Measurements from ENCODE around the gene SIGLEC11.

SIGLEC11 gene

GRCh38 chr19:49923055-49924003 is 37.6 kb downstream of the SIGLEC11 start:
- Histone ChIP-seq H3K27ac (ENCODE audit: low read depth, low read length) (no peak overlapping the region), H3K9me3 (ENCODE audit: insufficient read depth, low read depth, low read length) (no peaks in the 10 kb centered on the region), H3K36me3 (ENCODE audit: insufficient read depth, low read length) (peaks cover 77% of the 10 kb centered on the region), H3K9ac (ENCODE audit: low read depth, low read length) (peak overlapping the region; percentile 38; the same call in 1 of the 2 replicates), H3K27me3 (ENCODE audit: insufficient read depth, low read length) (no peaks in the 10 kb centered on the region), H3K4me3 (ENCODE audit: low read length) (no peak overlapping the region), H3K4me1 (ENCODE audit: insufficient read depth, low read length) (peaks cover 14% of the 10 kb centered on the region; the same call in 1 of the 2 replicates)
- WGBS: 94% methylated on average over 31 of the region's 31 CpGs

GRCh38 chr19:49921871-49922795 is 38.8 kb downstream of the SIGLEC11 start:
- H3K27me3 ChIP-seq (ENCODE audit: insufficient read depth, low read length): no peaks in the 10 kb centered on the region
- H3K9ac ChIP-seq (ENCODE audit: low read depth, low read length): peak overlapping the region; percentile 38; the same call in 1 of the 2 replicates
- H3K36me3 ChIP-seq (ENCODE audit: insufficient read depth, low read length): peaks cover 77% of the 10 kb centered on the region
- H3K27ac ChIP-seq (ENCODE audit: low read depth, low read length): no peak overlapping the region
- WGBS: 90% methylated on average over 21 of the region's 22 CpGs
- no peaks in the 10 kb centered on the region for H3K9me3 ChIP-seq (ENCODE audit: insufficient read depth, low read depth, low read length)
- H3K4me1 ChIP-seq (ENCODE audit: insufficient read depth, low read length): peaks cover 8% of the 10 kb centered on the region; the same call in 1 of the 2 replicates
- H3K4me3 ChIP-seq (ENCODE audit: low read length): no peak overlapping the region

GRCh38 chr19:49920624-49921363 is 40.2 kb downstream of the SIGLEC11 start:
- Histone ChIP-seq H3K27ac (ENCODE audit: low read depth, low read length) (no peak overlapping the region), H3K36me3 (ENCODE audit: insufficient read depth, low read length) (peaks cover 69% of the 10 kb centered on the region), H3K4me1 (ENCODE audit: insufficient read depth, low read length) (peaks cover 11% of the 10 kb centered on the region; the same call in 1 of the 2 replicates), H3K4me3 (ENCODE audit: low read length) (no peak overlapping the region), H3K9me3 (ENCODE audit: insufficient read depth, low read depth, low read length) (no peaks in the 10 kb centered on the region), H3K9ac (ENCODE audit: low read depth, low read length) (no peak overlapping the region), H3K27me3 (ENCODE audit: insufficient read depth, low read length) (no peaks in the 10 kb centered on the region)
- 96% methylated on average over 24 of the region's 24 CpGs for WGBS

GRCh38 chr19:49918089-49918488 is 42.9 kb downstream of the SIGLEC11 start:
- WGBS: 98% methylated on average over 8 of the region's 8 CpGs
- H3K36me3 ChIP-seq (ENCODE audit: insufficient read depth, low read length): peaks cover 66% of the 10 kb centered on the region

GRCh38 chr19:49916839-49917733 is 43.9 kb downstream of the SIGLEC11 start:
- no peaks in the 10 kb centered on the region for H3K27me3 ChIP-seq (ENCODE audit: insufficient read depth, low read length)
- H3K36me3 ChIP-seq (ENCODE audit: insufficient read depth, low read length): peaks cover 64% of the 10 kb centered on the region
- H3K9ac ChIP-seq (ENCODE audit: low read depth, low read length): no peak overlapping the region
- H3K4me3 ChIP-seq (ENCODE audit: low read length): no peak overlapping the region
- no peak overlapping the region for H3K27ac ChIP-seq (ENCODE audit: low read depth, low read length)
- H3K9me3 ChIP-seq (ENCODE audit: insufficient read depth, low read depth, low read length): no peaks in the 10 kb centered on the region
- WGBS: 85% methylated on average over 21 of the region's 21 CpGs
- peaks cover 7% of the 10 kb centered on the region; the same call in 1 of the 2 replicates for H3K4me1 ChIP-seq (ENCODE audit: insufficient read depth, low read length)

More at GRCh38 chr19:49918089-49918488, 42.9 kb downstream of the SIGLEC11 start:
- Histone ChIP-seq H3K4me1 (ENCODE audit: insufficient read depth, low read length) (peaks cover 11% of the 10 kb centered on the region; the same call in 1 of the 2 replicates), H3K27me3 (ENCODE audit: insufficient read depth, low read length) (no peaks in the 10 kb centered on the region), H3K9me3 (ENCODE audit: insufficient read depth, low read depth, low read length) (no peaks in the 10 kb centered on the region), H3K9ac (ENCODE audit: low read depth, low read length) (no peak overlapping the region), H3K4me3 (ENCODE audit: low read length) (no peak overlapping the region), H3K27ac (ENCODE audit: low read depth, low read length) (no peak overlapping the region)

- 97% methylated on average over 6 of the region's 6 CpGs for WGBS
- no peak overlapping the region for H3K9ac ChIP-seq (ENCODE audit: low read depth, low read length)
- H3K27me3 ChIP-seq (ENCODE audit: insufficient read depth, low read length): no peaks in the 10 kb centered on the region
- H3K36me3 ChIP-seq (ENCODE audit: insufficient read depth, low read length): peaks cover 66% of the 10 kb centered on the region
- H3K9me3 ChIP-seq (ENCODE audit: insufficient read depth, low read depth, low read length): no peaks in the 10 kb centered on the region
- no peak overlapping the region for H3K4me3 ChIP-seq (ENCODE audit: low read length)
- no peak overlapping the region for H3K27ac ChIP-seq (ENCODE audit: low read depth, low read length)
- H3K4me1 ChIP-seq (ENCODE audit: insufficient read depth, low read length): 0 out of 2 replicates have a peak, but pooled peaks cover 3% of the 10 kb centered on the region
Observed at GRCh38 chr19:49915271-49915670, 45.7 kb downstream of the SIGLEC11 start.

- 94% methylated on average over 10 of the region's 10 CpGs for WGBS
- H3K27ac ChIP-seq (ENCODE audit: low read depth, low read length): no peak overlapping the region
- H3K9ac ChIP-seq (ENCODE audit: low read depth, low read length): no peak overlapping the region
- H3K9me3 ChIP-seq (ENCODE audit: insufficient read depth, low read depth, low read length): no peaks in the 10 kb centered on the region
- peaks cover 77% of the 10 kb centered on the region for H3K36me3 ChIP-seq (ENCODE audit: insufficient read depth, low read length)
- no peaks in the 10 kb centered on the region for H3K27me3 ChIP-seq (ENCODE audit: insufficient read depth, low read length)
- H3K4me3 ChIP-seq (ENCODE audit: low read length): no peak overlapping the region
- H3K4me1 ChIP-seq (ENCODE audit: insufficient read depth, low read length): 0 out of 2 replicates have a peak, but pooled peaks cover 3% of the 10 kb centered on the region
Observed at GRCh38 chr19:49913720-49914119, 47.3 kb downstream of the SIGLEC11 start.

GRCh38 chr19:49912965-49913685 is 47.8 kb downstream of the SIGLEC11 start:
- Histone ChIP-seq H3K9ac (ENCODE audit: low read depth, low read length) (no peak overlapping the region), H3K36me3 (ENCODE audit: insufficient read depth, low read length) (peaks cover 78% of the 10 kb centered on the region), H3K27me3 (ENCODE audit: insufficient read depth, low read length) (no peaks in the 10 kb centered on the region), H3K9me3 (ENCODE audit: insufficient read depth, low read depth, low read length) (no peaks in the 10 kb centered on the region), H3K4me3 (ENCODE audit: low read length) (no peak overlapping the region), H3K4me1 (ENCODE audit: insufficient read depth, low read length) (0 out of 2 replicates have a peak, but pooled peaks cover 3% of the 10 kb centered on the region), H3K27ac (ENCODE audit: low read depth, low read length) (no peak overlapping the region)
- WGBS: 91% methylated on average over 21 of the region's 21 CpGs

- WGBS: 84% methylated on average over 9 of the region's 9 CpGs
- Histone ChIP-seq H3K9ac (ENCODE audit: low read depth, low read length) (no peak overlapping the region), H3K27me3 (ENCODE audit: insufficient read depth, low read length) (no peaks in the 10 kb centered on the region), H3K36me3 (ENCODE audit: insufficient read depth, low read length) (peaks cover 82% of the 10 kb centered on the region), H3K9me3 (ENCODE audit: insufficient read depth, low read depth, low read length) (no peaks in the 10 kb centered on the region), H3K27ac (ENCODE audit: low read depth, low read length) (no peak overlapping the region), H3K4me1 (ENCODE audit: insufficient read depth, low read length) (no peaks in the 10 kb centered on the region), H3K4me3 (ENCODE audit: low read length) (no peak overlapping the region)
Observed at GRCh38 chr19:49911381-49912145, 49.4 kb downstream of the SIGLEC11 start.

Measured in HUES64 (cell line).